Breast epithelium (tissue), 4 donors: ENCODE results near the gene HLA-DQB2. TPM values are rescaled to one million over a fixed set of nuclear protein-coding genes. Genes with fewer than 3 reads are reported as not detected.
"Not testable (repeated sequence)": the region's sequence is repeated elsewhere in the genome, so short reads cannot be mapped to it uniquely, and the experiment has no call there.

Source experiments
- DNase-seq, 2 donors: peaks; one replicate each; pipeline ENCODE4 v3.0.0-alpha.2; 2019; ENCODE audit warnings: low spot score in 2 of 2
- H3K27ac ChIP-seq, 2 donors: fragments of 200-600 bp; sonication (generic) in 1 of 2; one replicate each; pipeline ENCODE4 v1.5.1; 2016 to 2019; ENCODE audit warnings: mild to moderate bottlenecking in 1 of 2
- H3K27me3 ChIP-seq, 2 donors: fragments of 200-600 bp; sonication (generic) in 1 of 2; one replicate each; pipeline versions ENCODE4 v1.5.1 to v1.6.0; 2017 to 2019; ENCODE audit warnings: control low read depth in 1 of 2, mild to moderate bottlenecking in 1 of 2
- H3K36me3 ChIP-seq: fragments of 200-600 bp; one replicate; pipeline ENCODE4 v1.5.1; 2019
- H3K4me1 ChIP-seq, 2 donors: fragments of 200-600 bp; sonication (generic); one replicate each; pipeline ENCODE4 v1.5.1; 2016 to 2019; ENCODE audit warnings: control low read depth in 1 of 2
- H3K4me3 ChIP-seq, 3 donors: fragments of 200-600 bp; sonication (generic); 1 replicate in 2 of 3; 2 replicates in 1 of 3; pipeline ENCODE4 v1.5.1; 2016 to 2019; ENCODE audit warnings: mild to moderate bottlenecking in 3 of 3, moderate library complexity in 2 of 3
- H3K9me3 ChIP-seq, 2 donors: fragments of 200-600 bp; sonication (generic) in 1 of 2; one replicate each; pipeline ENCODE4 v1.5.1; 2016 to 2019; ENCODE audit warnings: control low read depth in 1 of 2
- POLR2A ChIP-seq: fragments of 450-650 bp; IDR thresholded peaks from one replicate; pipeline ENCODE4 v1.6.1; 2016; ENCODE audit warnings: antibody characterized with exemption, mild to moderate bottlenecking, moderate library complexity
- POLR2AphosphoS5 ChIP-seq, 3 donors: sonication (generic); formaldehyde crosslinking; IDR thresholded peaks; one replicate each; pipeline ENCODE4 v1.6.1; 2017; ENCODE audit warnings: antibody characterized with exemption in 3 of 3
- intact Hi-C: fragments of 100-400 bp; cut with DNase I; formaldehyde crosslinking; loops from one replicate; pipeline ENCODE4 v1.15.1; 2023; ENCODE audit warnings: low total_unique reads
- total RNA-seq, 3 donors: library from RNA; depleted of rRNA; stranded (reverse); fragments of >200 nt; gene quantifications; one replicate each; pipeline ENCODE4 v1.1.0, GENCODE V29; 2016
- TF ChIP-seq, protein P1 (sequence below), 3 donors: fragments of 450-650 bp; IDR thresholded peaks; one replicate each; pipeline ENCODE4 v1.5.1; 2016 to 2017; ENCODE audit warnings: antibody characterized with exemption in 3 of 3, mild to moderate bottlenecking in 3 of 3, moderate library complexity in 3 of 3

Gene HLA-DQB2
- total RNA-seq, 3 donors from 2014 or later, result 1.3 to 1.6 (median 1.5) TPM

- Histone ChIP-seq H3K4me3 (no peak overlapping the region), H3K36me3 (no peaks in the 10 kb centered on the region), H3K27ac (no peak overlapping the region), H3K9me3 (no peaks in the 10 kb centered on the region), H3K27me3 (no peaks in the 10 kb centered on the region), H3K4me1 (no peaks in the 10 kb centered on the region)
- no peak for DNase-seq
- TF ChIP-seq POLR2A (no peak), POLR2AphosphoS5 (IDR thresholded peaks at IDR 0.05) (no peak)
- TF ChIP-seq, protein P1, sequence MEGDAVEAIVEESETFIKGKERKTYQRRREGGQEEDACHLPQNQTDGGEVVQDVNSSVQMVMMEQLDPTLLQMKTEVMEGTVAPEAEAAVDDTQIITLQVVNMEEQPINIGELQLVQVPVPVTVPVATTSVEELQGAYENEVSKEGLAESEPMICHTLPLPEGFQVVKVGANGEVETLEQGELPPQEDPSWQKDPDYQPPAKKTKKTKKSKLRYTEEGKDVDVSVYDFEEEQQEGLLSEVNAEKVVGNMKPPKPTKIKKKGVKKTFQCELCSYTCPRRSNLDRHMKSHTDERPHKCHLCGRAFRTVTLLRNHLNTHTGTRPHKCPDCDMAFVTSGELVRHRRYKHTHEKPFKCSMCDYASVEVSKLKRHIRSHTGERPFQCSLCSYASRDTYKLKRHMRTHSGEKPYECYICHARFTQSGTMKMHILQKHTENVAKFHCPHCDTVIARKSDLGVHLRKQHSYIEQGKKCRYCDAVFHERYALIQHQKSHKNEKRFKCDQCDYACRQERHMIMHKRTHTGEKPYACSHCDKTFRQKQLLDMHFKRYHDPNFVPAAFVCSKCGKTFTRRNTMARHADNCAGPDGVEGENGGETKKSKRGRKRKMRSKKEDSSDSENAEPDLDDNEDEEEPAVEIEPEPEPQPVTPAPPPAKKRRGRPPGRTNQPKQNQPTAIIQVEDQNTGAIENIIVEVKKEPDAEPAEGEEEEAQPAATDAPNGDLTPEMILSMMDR (IDR thresholded peaks at IDR 0.05), result peak in 2 of 3 donors; percentile 47 to 61
- intact Hi-C loops, result no loop called here
These were observed 22.6 kb upstream of the HLA-DQB2 start for GRCh38 chr6:32785781-32786533.

DNA sequence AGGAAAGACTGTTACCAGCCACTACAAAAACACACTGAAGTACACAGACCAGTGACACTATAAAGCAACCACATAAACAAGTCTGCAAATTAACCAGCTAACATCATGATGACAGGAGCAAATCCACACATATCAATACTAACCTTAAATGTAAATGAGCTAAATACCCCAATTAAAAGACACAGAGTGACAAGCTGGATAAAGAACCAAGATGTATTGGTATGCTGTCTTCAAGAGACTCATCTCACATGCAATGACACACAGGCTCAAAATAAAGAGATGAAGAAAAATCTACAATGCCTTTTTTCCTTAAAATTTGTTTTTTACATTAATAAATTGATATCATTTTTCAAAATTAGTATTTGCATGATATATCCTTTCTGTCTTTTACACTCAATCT lies 19.6 kb upstream of the HLA-DQB2 start:
- H3K27me3 ChIP-seq, H3K36me3 ChIP-seq, H3K4me3 ChIP-seq, DNase-seq, intact Hi-C loops, H3K9me3 ChIP-seq, H3K27ac ChIP-seq, H3K4me1 ChIP-seq: not testable (repeated sequence)

DNA sequence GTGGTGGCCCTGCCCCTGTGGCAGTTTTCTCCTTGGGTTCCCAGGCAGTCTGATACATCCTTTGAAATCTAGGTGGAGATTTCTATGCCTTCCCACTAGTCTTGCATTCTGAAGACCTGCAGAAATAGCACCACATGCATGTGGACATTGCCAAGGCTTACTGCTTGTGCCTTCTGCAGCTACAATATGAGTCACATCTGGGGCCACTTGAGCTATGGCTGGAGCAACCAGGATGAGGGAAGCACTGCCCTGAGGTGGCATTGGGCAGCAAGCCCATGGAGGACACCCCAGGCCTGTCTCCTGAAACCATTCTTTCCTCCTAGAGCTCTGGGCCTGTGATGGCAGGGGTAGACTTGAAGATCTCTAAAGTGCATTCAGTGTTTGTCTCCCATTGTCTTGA lies 15.7 kb upstream of the HLA-DQB2 start:
- H3K4me3 ChIP-seq, result no peak overlapping the region
- H3K9me3 ChIP-seq, result no peaks in the 10 kb centered on the region
- TF ChIP-seq, protein P1 (IDR thresholded peaks at IDR 0.05), result no peak
- TF ChIP-seq POLR2A, result no peak
- no peaks in the 10 kb centered on the region for H3K27me3 ChIP-seq
- no peak overlapping the region for H3K27ac ChIP-seq
- DNase-seq, result no peak
- no peaks in the 10 kb centered on the region for H3K4me1 ChIP-seq
- intact Hi-C loops, result no loop called here
- H3K36me3 ChIP-seq, result no peaks in the 10 kb centered on the region

DNA sequence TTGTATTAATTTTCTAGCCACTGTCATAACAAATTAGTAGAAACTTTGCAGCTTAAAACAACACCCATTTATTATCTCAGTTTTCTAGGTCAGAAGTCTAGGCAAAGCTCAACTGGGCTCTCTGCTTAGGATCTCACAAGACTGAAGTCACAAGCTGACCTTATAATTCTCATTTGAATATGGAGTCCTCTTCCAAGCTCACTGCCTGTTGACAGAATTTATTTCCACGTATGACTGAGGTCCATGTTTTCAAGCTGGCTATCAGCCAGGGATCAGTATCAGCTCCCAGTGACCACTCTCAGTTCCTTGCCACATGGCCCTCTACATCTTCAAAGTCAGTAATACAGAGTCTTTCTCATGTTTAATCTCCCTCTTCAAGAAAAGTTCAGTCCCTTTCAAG lies 11.7 kb upstream of the HLA-DQB2 start:
- H3K9me3 ChIP-seq, result no peaks in the 10 kb centered on the region
- H3K27ac ChIP-seq, result no peak overlapping the region
- H3K4me3 ChIP-seq, result no peak overlapping the region
- no peaks in the 10 kb centered on the region for H3K4me1 ChIP-seq
- intact Hi-C loops, result no loop called here
- no peak for DNase-seq
- H3K36me3 ChIP-seq, result no peaks in the 10 kb centered on the region
- TF ChIP-seq, protein P1 (IDR thresholded peaks at IDR 0.05), result no peak
- TF ChIP-seq POLR2AphosphoS5 (IDR thresholded peaks at IDR 0.05), result no peak
- no peak for TF ChIP-seq POLR2A
- no peaks in the 10 kb centered on the region for H3K27me3 ChIP-seq

DNA sequence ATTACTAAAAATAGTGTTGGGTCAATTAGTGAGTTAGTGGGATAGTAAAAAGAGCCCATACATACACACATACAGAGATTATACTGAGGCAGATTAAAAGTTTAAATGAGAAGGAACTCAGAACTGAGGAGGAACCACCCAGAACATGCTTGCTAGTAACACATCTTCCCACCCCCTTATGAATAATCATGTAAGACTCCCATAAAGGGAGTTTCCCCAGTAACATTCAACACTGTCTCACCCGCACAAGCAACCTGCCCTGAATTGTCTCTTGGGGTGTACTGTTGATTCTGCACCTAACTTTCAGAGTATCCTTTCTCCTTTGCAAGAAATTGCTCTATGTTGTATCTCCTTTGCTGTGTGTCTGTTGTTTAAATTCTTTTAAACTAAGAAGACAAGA lies 11.1 kb upstream of the HLA-DQB2 start:
- H3K36me3 ChIP-seq, result no peaks in the 10 kb centered on the region
- intact Hi-C loops, result no loop called here
- no peaks in the 10 kb centered on the region for H3K9me3 ChIP-seq
- TF ChIP-seq POLR2AphosphoS5 (IDR thresholded peaks at IDR 0.05) (no peak), POLR2A (no peak)
- TF ChIP-seq, protein P1 (IDR thresholded peaks at IDR 0.05), result no peak
- no peaks in the 10 kb centered on the region for H3K4me1 ChIP-seq
- no peak overlapping the region for H3K4me3 ChIP-seq
- H3K27me3 ChIP-seq, result no peaks in the 10 kb centered on the region
- no peak for DNase-seq
- no peak overlapping the region for H3K27ac ChIP-seq
